Tibial nerve (tissue), 4 donors: ENCODE results near the gene LTBP3.

Source experiments
- CTCF ChIP-seq, 5 experiments: fragments of 200-600 bp in 3 of 5; fragments of 450-650 bp in 2 of 5; sonication (generic) in 3 of 5; IDR thresholded peaks; one replicate each; pipeline ENCODE4 v1.5.1; 2016 to 2019; ENCODE audit warnings: antibody characterized with exemption in 5 of 5, mild to moderate bottlenecking in 3 of 5, moderate library complexity in 2 of 5
- EP300 ChIP-seq, 2 donors: sonication (generic); formaldehyde crosslinking; IDR thresholded peaks; one replicate each; pipeline ENCODE4 v1.6.1; 2017; ENCODE audit warnings: antibody characterized with exemption in 2 of 2, mild to moderate bottlenecking in 1 of 2
- POLR2A ChIP-seq, 2 donors: fragments of 450-650 bp; IDR thresholded peaks; one replicate each; pipeline ENCODE4 v1.6.1; 2017; ENCODE audit warnings: antibody characterized with exemption in 2 of 2, mild to moderate bottlenecking in 2 of 2, moderate library complexity in 2 of 2

GRCh38 chr11:65545853-65546216, 12.3 kb downstream of the LTBP3 start:
- TF ChIP-seq CTCF (IDR thresholded peaks at IDR 0.05): no peak
- no peak for TF ChIP-seq POLR2A (IDR thresholded peaks at IDR 0.05)
- TF ChIP-seq EP300 (IDR thresholded peaks at IDR 0.05): no peak
